MCF 10A (cell line): ENCODE data around the gene ORC4. TPM values are rescaled to one million over a fixed set of nuclear protein-coding genes. Genes with fewer than 3 reads are reported as not detected.

Experiments used
- BruUV-seq: library from RNA; stranded (reverse); fragments of 400-500 nt; replicated peaks from 2 replicates; lab custom pipeline; 2021; lab: Mats Ljungman, UMichigan
- CTCF ChIA-PET: fragments of 300-600 bp; sonication (Branson Sonifier 250); formaldehyde crosslinking; extraction: SDS; loops from one replicate; lab custom pipeline; 2021; ENCODE audit warnings: antibody characterized with exemption, inconsistent platforms; lab: Yijun Ruan, JAX
- POLR2A ChIA-PET: fragments of 300-600, 350-650 bp; sonication (Branson Sonifier 250); formaldehyde crosslinking; extraction: SDS; loops from one replicate; lab custom pipeline; 2020; ENCODE audit warnings: antibody characterized with exemption, inconsistent platforms; lab: Yijun Ruan, JAX
- DNase-seq: peaks from one replicate; pipeline ENCODE4 v3.0.0-alpha.2; 2018; ENCODE audit not compliant: unreplicated experiment
- H3K27ac Mint-ChIP-seq: one replicate; pipeline ENCODE4 v1.8.0; 2022; ENCODE audit warnings: mild to moderate bottlenecking, low read depth, mixed read lengths; ENCODE audit not compliant: unreplicated experiment
- H3K27me3 Mint-ChIP-seq: one replicate; pipeline ENCODE4 v1.8.0; 2022; ENCODE audit warnings: mixed read lengths; ENCODE audit not compliant: insufficient read depth, unreplicated experiment
- H3K36me3 Mint-ChIP-seq: one replicate; pipeline ENCODE4 v1.8.0; 2022; ENCODE audit warnings: mild to moderate bottlenecking, moderate library complexity, mixed read lengths; ENCODE audit not compliant: insufficient read depth, unreplicated experiment
- H3K4me1 Mint-ChIP-seq: one replicate; pipeline ENCODE4 v1.8.0; 2022; ENCODE audit warnings: mixed read lengths; ENCODE audit not compliant: insufficient read depth, unreplicated experiment
- H3K4me3 Mint-ChIP-seq: one replicate; pipeline ENCODE4 v1.8.0; 2022; ENCODE audit warnings: mild to moderate bottlenecking, moderate library complexity, mixed read lengths; ENCODE audit not compliant: unreplicated experiment
- H3K9me3 Mint-ChIP-seq: one replicate; pipeline ENCODE4 v1.8.0; 2022; ENCODE audit warnings: mixed read lengths; ENCODE audit not compliant: unreplicated experiment
- CTCF ChIP-seq: fragments of 200-600 bp; IDR thresholded peaks from one replicate; pipeline ENCODE4 v1.8.0; 2022; ENCODE audit warnings: antibody characterized with exemption, mild to moderate bottlenecking; ENCODE audit not compliant: unreplicated experiment
- intact Hi-C: fragments of 100-400 bp; cut with micrococcal nuclease; formaldehyde crosslinking; loops from 2 replicates; pipeline ENCODE4 v1.14.1; 2022
- total RNA-seq: library from RNA; stranded (reverse); gene quantifications from 2 replicates; pipeline ENCODE4 v1.2.3, GENCODE V29; 2022

The ORC4 gene
- total RNA-seq, 1 experiment from 2014 or later = 53.3 TPM

- no peaks in the 10 kb centered on the region for H3K27me3 Mint-ChIP-seq
- BruUV-seq = no TSS peak
- no peak overlapping the region for H3K27ac Mint-ChIP-seq
- intact Hi-C loops = no loop called here
- H3K36me3 Mint-ChIP-seq = peaks cover 6% of the 10 kb centered on the region
- TF ChIP-seq CTCF = no peak
- H3K4me1 Mint-ChIP-seq = no peaks in the 10 kb centered on the region
- ChIA-PET POLR2A (no interaction called here), CTCF (no interaction called here)
- H3K4me3 Mint-ChIP-seq = no peak overlapping the region
- no peak for DNase-seq
- H3K9me3 Mint-ChIP-seq = no peaks in the 10 kb centered on the region
Observed at GRCh38 chr2:148063633-148064032, 43.1 kb upstream of the ORC4 start.

GRCh38 chr2:148058641-148059040 is 38.1 kb upstream of the ORC4 start:
- ChIA-PET CTCF (no interaction called here), POLR2A (interaction anchor here (1.6 kb wide), 1 partner anchor 38 kb away, joined by 3 read pairs; the partner anchor contains the start of genes MBD5 and ORC4)
- Mint-ChIP-seq H3K27me3 (no peaks in the 10 kb centered on the region), H3K4me3 (no peak overlapping the region), H3K27ac (no peak overlapping the region), H3K36me3 (peaks cover 6% of the 10 kb centered on the region), H3K9me3 (no peaks in the 10 kb centered on the region), H3K4me1 (no peaks in the 10 kb centered on the region)
- BruUV-seq = no TSS peak
- no peak for DNase-seq
- no peak for TF ChIP-seq CTCF
- intact Hi-C loops = no loop called here

- intact Hi-C loops = no loop called here
- Mint-ChIP-seq H3K27me3 (no peaks in the 10 kb centered on the region), H3K9me3 (no peaks in the 10 kb centered on the region), H3K4me1 (no peaks in the 10 kb centered on the region), H3K27ac (no peak overlapping the region), H3K36me3 (peaks cover 6% of the 10 kb centered on the region), H3K4me3 (no peak overlapping the region)
- ChIA-PET CTCF (no interaction called here), POLR2A (no interaction called here)
- no TSS peak for BruUV-seq
- no peak for DNase-seq
- no peak for TF ChIP-seq CTCF
Observed at GRCh38 chr2:148052687-148053086, 32.1 kb upstream of the ORC4 start.

GRCh38 chr2:148049284-148049683 is 28.7 kb upstream of the ORC4 start:
- Mint-ChIP-seq H3K4me1 (no peaks in the 10 kb centered on the region), H3K36me3 (no peaks in the 10 kb centered on the region), H3K4me3 (no peak overlapping the region), H3K9me3 (no peaks in the 10 kb centered on the region), H3K27me3 (no peaks in the 10 kb centered on the region), H3K27ac (no peak overlapping the region)
- no peak for DNase-seq
- TF ChIP-seq CTCF = no peak
- POLR2A ChIA-PET = no interaction called here
- intact Hi-C loops = no loop called here
- CTCF ChIA-PET = no interaction called here
- no TSS peak for BruUV-seq
